T-helper 17 cell (primary cell): ENCODE data around the gene METRNL. TPM values are rescaled to one million over a fixed set of nuclear protein-coding genes. Genes with fewer than 3 reads are reported as not detected.

ENCODE experiments used
- ATAC-seq: fragments of 150-1000 bp; cut with Tn5 transposase; 2 replicates; pipeline ENCODE4 v1.10.0; 2021; ENCODE audit warnings: mild to moderate bottlenecking, moderate library complexity
- DNase-seq, 3 donors: peaks; one replicate each; pipeline versions ENCODE4 v3.0.0 to v3.0.0-alpha.2; 2020 to 2021
- H3K9me3 ChIP-seq: one replicate; pipeline ENCODE4 v1.7.0; 2013; ENCODE audit warnings: low read length, mild to moderate bottlenecking; ENCODE audit not compliant: control insufficient read depth, poor library complexity, severe bottlenecking
- H3K27ac Mint-ChIP-seq: one replicate; pipeline ENCODE4 v1.8.0; 2022; ENCODE audit warnings: mild to moderate bottlenecking, moderate library complexity, mixed read lengths
- H3K27me3 Mint-ChIP-seq: one replicate; pipeline ENCODE4 v1.8.0; 2022; ENCODE audit warnings: mixed read lengths
- H3K36me3 Mint-ChIP-seq: one replicate; pipeline ENCODE4 v1.8.0; 2022; ENCODE audit warnings: low read depth, mixed read lengths
- H3K4me1 Mint-ChIP-seq: one replicate; pipeline ENCODE4 v1.8.0; 2022; ENCODE audit warnings: mild to moderate bottlenecking, mixed read lengths
- H3K4me3 Mint-ChIP-seq: one replicate; pipeline ENCODE4 v1.8.0; 2022; ENCODE audit warnings: mild to moderate bottlenecking, moderate library complexity, mixed read lengths
- total RNA-seq, 4 donors: library from RNA in 2 of 4; stranded (reverse) in 2 of 4; gene quantifications; one replicate each; pipeline ENCODE4 v1.2.3 and lab custom pipeline; 2022 to 2026

The METRNL gene
- total RNA-seq, 2 donors from 2014 or later, result 24.0 to 26.2 TPM

DNA sequence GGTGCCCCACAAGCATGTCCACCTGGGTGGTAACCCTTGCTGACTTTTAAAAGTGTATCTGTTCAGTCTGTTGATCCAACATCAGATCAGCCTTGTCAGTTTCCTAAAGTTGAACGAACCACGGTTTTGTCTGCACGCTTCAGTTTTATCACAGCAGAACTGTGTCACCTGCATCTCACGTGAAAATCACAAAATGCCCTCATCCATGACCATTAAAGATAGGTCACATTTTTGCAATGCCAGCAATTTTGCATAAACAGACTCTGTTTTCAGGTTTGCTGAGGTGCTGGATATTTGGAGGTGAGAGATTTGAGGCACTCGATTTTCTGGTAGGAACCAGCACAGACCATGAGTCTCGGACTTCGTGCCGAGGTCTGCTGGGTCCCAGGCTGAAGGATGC lies 3.0 kb downstream of the METRNL start:
- ATAC-seq, result no peak
- H3K27me3 Mint-ChIP-seq, result no peaks in the 10 kb centered on the region
- no peaks in the 10 kb centered on the region for H3K9me3 ChIP-seq
- peaks cover 20% of the 10 kb centered on the region for H3K4me1 Mint-ChIP-seq
- no peaks in the 10 kb centered on the region for H3K36me3 Mint-ChIP-seq
- peak overlapping the region; percentile 72 for H3K27ac Mint-ChIP-seq
- no peak for DNase-seq
- H3K4me3 Mint-ChIP-seq, result peak overlapping the region; percentile 79

DNA sequence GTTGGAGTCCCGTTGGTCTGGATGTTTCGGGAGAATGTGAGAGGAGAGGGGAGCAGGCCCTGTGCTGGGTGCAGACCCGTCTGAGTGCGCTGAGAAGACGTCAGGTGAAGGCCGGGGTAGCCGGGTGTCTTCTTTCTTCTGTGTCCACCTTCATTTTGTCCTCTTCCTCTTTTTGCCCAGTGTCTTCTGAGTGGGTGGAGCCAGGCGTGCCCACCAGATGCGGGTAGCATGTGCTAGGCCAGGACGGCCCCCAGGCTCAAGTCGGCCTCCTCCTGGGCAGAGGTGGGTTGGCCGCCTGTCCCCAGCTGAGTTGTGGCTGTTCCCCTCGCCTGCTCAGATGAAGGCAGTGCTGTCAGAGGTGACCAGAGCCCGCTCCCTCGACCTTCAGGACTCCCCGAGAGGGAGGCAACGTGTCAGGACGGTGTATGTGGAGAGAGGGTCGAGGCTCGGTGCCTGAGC lies 3.5 kb downstream of the METRNL start:
- peaks cover 22% of the 10 kb centered on the region for H3K4me1 Mint-ChIP-seq
- H3K27me3 Mint-ChIP-seq, result no peaks in the 10 kb centered on the region
- no peaks in the 10 kb centered on the region for H3K36me3 Mint-ChIP-seq
- no peak for ATAC-seq
- DNase-seq, result no peak
- H3K9me3 ChIP-seq, result no peaks in the 10 kb centered on the region
- peak overlapping the region; percentile 72 for H3K27ac Mint-ChIP-seq
- H3K4me3 Mint-ChIP-seq, result peak overlapping the region; percentile 79

DNA sequence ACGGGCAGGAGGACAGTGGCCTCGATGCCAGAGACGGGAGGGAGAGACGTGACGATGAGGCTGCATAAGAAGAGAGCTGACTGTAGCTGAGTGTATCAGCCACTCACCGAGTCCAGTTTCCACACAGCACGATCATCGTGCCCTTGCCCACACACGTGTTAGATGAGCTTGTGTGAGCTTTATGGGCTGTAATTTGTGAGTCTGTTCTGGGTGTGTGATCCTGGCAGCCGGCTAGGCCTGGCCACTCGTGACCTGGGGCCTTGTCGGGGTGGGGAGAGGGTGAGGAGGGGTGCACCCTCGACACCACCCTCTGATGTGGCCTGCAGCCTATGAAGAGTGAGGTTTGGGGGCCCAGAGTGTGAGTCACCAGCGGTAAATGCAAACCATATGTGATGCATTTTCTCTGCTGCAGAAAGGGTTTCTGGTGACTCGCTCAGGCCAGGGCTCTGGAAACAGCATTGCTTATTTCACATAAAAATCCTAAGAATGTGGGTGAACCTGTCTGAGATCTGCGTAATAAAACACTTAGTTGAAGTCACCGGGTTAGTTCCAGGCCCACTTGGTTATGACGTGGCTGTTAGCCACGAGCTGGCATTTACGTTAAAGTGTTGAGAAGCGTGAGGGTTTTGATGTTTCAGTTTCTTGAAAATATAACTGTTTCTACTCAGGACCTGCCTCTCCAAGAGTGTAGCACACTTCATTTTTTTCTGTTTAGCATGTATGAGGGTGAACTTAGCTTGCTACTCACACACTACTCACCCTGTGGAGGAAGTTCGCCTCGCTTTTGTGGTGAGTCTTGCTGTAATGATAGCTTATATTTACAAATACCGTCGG lies 4.2 kb downstream of the METRNL start:
- Mint-ChIP-seq H3K27ac (peak overlapping the region; percentile 54), H3K4me1 (peaks cover 22% of the 10 kb centered on the region), H3K36me3 (no peaks in the 10 kb centered on the region), H3K27me3 (no peaks in the 10 kb centered on the region), H3K4me3 (peak overlapping the region; percentile 53)
- peak; percentile 53 for ATAC-seq
- DNase-seq, result peak in 1 of 3 donors; percentile 20
- H3K9me3 ChIP-seq, result no peaks in the 10 kb centered on the region

DNA sequence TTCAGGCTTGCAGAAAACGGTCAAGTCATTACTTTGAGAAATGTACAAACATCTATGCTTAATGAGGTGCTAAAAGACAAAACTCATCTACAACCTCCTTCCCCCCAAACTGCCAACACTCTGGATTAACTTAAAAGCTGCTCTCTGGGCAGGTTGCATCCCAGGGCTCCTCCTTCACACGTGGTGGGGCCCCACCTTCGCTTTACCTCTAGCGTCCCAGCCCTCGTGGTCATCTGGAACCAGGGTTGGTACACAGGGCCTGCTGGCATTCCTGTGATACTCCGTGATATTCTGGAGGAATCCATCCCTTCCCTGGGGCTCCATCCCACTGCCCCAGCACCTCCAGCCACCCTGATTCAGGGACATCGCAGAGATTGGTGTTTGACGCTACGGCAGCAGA lies 4.8 kb downstream of the METRNL start:
- no peak for DNase-seq
- ATAC-seq, result no peak
- H3K9me3 ChIP-seq, result no peaks in the 10 kb centered on the region
- Mint-ChIP-seq H3K4me1 (peaks cover 24% of the 10 kb centered on the region), H3K4me3 (no peak overlapping the region), H3K36me3 (no peaks in the 10 kb centered on the region), H3K27me3 (no peaks in the 10 kb centered on the region), H3K27ac (peak overlapping the region; percentile 54)

DNA sequence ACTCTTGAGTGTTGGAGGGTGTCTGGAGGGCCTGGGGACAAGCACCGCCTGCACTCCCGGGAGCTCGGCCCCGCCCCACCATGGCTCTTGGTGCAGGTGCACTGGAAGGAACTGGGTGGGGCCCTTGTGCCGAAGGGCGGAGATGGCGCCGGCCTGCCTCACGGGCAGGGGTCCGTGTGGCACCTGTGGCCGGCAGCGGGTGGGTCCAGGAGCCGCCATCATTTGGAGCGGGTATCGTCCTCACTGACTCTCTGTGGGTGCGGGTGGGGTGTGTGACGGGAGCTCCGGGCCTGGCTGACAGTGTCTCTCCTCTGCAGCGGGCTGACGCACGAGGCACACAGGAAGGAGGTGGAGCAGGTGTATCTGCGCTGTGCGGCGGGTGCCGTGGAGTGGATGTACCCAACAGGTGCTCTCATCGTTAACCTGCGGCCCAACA lies 5.2 kb downstream of the METRNL start:
- Mint-ChIP-seq H3K27me3 (no peaks in the 10 kb centered on the region), H3K4me3 (no peak overlapping the region), H3K36me3 (no peaks in the 10 kb centered on the region), H3K4me1 (peaks cover 25% of the 10 kb centered on the region), H3K27ac (no peak overlapping the region)
- DNase-seq (no peak), ATAC-seq (no peak)
- H3K9me3 ChIP-seq, result no peaks in the 10 kb centered on the region

DNA sequence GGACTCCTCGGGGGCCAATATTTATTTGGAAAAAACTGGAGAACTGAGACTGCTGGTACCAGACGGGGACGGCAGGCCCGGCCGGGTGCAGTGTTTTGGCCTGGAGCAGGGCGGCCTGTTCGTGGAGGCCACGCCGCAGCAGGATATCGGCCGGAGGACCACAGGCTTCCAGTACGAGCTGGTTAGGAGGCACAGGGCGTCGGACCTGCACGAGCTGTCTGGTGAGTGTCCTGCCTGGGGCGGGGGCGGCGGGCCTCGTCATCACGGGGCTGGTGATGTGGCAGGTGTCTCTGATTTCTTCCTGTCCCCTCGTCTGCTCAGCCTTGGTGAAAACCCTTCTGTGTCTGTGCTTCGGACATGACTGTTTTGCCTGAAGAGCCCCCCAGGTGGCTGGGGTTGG lies 5.7 kb downstream of the METRNL start:
- no peak for ATAC-seq
- Mint-ChIP-seq H3K4me1 (peaks cover 26% of the 10 kb centered on the region), H3K27me3 (no peaks in the 10 kb centered on the region), H3K27ac (no peak overlapping the region), H3K4me3 (no peak overlapping the region), H3K36me3 (no peaks in the 10 kb centered on the region)
- H3K9me3 ChIP-seq, result no peaks in the 10 kb centered on the region
- no peak for DNase-seq

DNA sequence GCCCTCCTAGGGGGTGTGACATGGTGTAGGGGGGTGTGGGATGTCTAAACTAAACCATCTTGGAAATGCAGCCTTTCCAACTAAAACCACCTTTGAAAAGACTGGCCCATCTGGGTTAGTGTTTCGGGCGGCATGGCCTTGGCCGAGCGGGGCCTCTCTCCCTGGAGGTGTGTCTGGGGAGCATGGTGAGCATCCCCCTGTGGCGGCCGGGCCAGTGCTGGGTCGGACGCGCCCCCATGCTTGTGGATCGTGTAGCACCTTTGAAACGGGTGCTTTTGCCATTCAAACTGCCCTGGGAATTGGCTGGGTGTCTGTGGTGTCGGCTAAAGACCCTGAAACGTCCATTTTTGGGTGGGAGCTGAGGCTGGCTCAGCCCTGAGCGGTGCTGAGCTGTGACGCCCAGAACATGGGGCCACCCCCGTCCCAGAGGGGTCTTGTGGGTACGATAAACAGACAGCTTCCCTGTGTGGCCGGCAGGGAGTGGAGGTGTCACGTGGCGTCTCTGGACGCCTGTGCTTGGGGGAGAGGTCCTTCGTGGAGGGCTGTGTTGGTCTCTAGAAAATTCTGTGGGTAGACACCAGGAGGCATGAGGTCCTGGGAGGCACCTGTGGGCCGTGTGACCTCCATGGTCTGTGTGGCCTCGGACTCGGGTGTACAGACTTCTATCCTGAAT lies 6.3 kb downstream of the METRNL start:
- Mint-ChIP-seq H3K4me3 (no peak overlapping the region), H3K4me1 (peaks cover 26% of the 10 kb centered on the region)

DNA sequence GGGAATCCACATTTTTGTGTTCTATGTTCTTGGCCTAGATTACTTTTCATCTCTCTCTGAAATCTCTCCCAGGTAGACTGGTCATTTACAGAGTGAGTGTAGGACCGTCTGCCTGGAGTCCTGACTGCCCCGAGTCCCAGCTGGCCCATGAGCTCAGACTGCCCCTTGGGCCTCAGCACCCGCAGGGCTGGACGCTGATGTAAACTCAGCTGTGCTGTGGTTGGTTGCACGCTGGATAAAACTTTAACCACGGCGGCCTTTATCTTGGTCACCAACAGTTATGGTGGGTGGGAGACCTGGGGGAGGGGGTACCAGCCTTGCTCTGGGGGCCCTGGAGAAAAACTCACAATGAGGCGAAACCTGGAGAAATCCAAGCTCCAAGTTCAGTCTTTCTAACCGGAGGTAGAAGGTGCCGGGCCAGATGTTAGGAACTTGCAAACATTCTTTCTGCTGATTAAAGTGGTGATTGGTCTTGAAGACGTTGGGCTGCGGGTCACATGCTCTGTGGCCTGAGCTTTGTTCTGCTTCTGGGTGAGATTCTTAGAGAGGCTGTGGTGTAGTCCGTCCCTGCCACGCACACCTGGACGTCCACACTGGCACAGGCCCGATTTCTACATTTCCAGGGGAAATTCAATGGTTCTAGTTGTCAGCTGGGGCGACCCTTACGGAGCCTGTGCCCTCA lies 6.9 kb downstream of the METRNL start:
- Mint-ChIP-seq H3K4me1 (peaks cover 28% of the 10 kb centered on the region), H3K27ac (no peak overlapping the region), H3K27me3 (no peaks in the 10 kb centered on the region), H3K4me3 (no peak overlapping the region), H3K36me3 (no peaks in the 10 kb centered on the region)
- DNase-seq, result no peak
- no peaks in the 10 kb centered on the region for H3K9me3 ChIP-seq
- ATAC-seq, result no peak

More for the DNA sequence above, 6.3 kb downstream of the METRNL start:
- no peak for ATAC-seq
- no peak for DNase-seq
- Mint-ChIP-seq H3K36me3 (no peaks in the 10 kb centered on the region), H3K27me3 (no peaks in the 10 kb centered on the region), H3K27ac (no peak overlapping the region)
- no peaks in the 10 kb centered on the region for H3K9me3 ChIP-seq

DNA sequence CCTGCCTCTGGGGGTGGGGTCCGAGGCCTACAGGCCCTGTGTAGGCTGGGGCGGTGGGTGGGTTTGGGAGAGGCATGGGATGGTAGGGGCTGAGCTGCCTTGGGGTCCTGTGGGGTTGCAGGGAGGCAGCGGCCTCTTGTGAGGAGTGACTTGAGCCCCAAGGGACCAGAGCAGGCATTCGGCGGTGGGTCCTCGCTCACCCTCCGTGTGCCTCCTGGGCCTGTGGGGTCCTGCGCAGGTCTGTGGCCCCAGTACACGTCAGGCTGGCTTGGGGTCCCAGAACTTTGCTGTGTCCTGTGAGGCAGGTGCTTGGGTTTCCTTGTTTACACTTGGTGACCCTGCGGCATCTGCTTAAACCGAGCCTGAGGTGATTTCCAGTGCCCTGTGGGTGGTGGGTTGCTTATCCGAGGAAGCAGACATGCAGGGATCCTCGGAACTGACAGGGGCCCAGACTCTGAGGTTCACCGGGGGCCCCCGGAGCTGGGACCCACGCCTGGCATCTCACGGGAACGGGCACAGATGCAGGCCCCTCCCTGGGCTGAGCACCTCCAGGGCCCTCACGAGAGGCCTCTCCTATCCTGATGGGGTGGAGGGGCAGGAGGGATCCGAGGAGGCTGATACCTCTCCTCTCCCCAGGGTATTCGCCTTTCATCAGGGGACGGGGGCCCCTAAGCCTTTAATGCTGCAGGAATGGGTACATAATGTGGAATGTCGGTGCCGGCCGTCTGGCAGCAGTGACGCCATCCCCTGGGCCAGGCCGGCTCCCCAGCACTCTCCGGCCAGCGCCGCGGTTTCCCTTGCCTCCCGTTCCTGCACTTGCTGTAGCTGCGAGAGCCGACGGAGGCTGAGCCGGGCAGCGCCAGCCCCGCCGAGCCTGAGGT lies 7.7 kb downstream of the METRNL start:
- no peak overlapping the region for H3K4me3 Mint-ChIP-seq
- H3K27me3 Mint-ChIP-seq, result no peaks in the 10 kb centered on the region
- no peaks in the 10 kb centered on the region for H3K36me3 Mint-ChIP-seq
- no peak for ATAC-seq
- H3K4me1 Mint-ChIP-seq, result peaks cover 28% of the 10 kb centered on the region
- H3K27ac Mint-ChIP-seq, result no peak overlapping the region
- DNase-seq, result no peak
- no peaks in the 10 kb centered on the region for H3K9me3 ChIP-seq

DNA sequence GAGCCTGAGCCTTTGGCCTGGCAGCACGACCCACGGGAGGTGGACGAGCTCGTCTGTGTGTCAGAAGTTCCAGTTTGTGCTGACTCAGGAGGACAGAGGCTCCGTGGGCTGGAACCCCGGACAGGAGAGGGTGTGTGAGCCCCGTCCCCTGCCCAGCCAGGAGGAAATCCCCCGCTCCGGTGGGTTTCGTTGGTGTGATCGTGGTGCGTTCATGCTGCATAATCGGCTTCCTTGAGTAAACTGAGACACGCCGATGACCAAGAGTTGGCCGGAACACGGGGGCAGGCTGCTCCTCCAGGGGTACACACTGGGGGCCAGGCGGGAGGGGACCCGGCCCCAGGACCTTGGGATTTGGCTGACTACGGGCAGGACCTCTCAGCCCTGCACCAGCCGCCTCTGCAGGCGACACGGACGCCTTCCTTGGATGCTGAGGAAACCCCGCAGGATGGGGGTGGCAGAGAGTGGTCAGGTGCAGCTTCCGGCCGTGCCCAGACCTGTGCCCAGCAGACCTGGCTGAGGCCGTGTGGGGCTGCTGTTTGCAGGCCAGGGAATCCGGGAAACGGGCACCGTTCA lies 8.5 kb downstream of the METRNL start:
- no peaks in the 10 kb centered on the region for H3K9me3 ChIP-seq
- ATAC-seq (no peak), DNase-seq (no peak)
- Mint-ChIP-seq H3K36me3 (no peaks in the 10 kb centered on the region), H3K4me1 (peaks cover 24% of the 10 kb centered on the region), H3K27me3 (no peaks in the 10 kb centered on the region), H3K27ac (no peak overlapping the region), H3K4me3 (no peak overlapping the region)

DNA sequence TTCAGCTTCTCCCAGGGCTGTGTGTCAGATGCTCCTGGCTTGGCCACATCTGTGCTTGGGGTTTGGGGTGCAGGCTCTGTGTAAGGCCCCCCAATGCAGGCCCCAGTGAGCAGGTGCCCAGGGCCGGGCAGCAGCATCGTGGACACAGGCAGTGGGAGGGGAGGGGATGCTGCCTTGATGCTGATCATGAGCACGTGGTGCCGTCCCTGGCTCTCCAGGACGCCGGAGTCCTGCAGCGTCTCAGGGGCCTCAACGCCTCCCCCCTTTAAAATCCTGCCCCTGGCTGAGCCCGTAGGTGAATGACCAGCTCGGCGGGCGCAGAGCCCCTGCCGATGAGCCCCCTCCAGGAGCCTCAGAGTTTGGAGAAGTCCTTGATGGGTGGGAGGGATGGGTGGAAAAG lies 9.0 kb downstream of the METRNL start:
- no peak overlapping the region for H3K4me3 Mint-ChIP-seq
- H3K36me3 Mint-ChIP-seq, result no peaks in the 10 kb centered on the region
- H3K9me3 ChIP-seq, result no peaks in the 10 kb centered on the region
- no peak overlapping the region for H3K27ac Mint-ChIP-seq
- ATAC-seq, result no peak
- DNase-seq, result no peak
- H3K27me3 Mint-ChIP-seq, result no peaks in the 10 kb centered on the region
- peaks cover 19% of the 10 kb centered on the region for H3K4me1 Mint-ChIP-seq

DNA sequence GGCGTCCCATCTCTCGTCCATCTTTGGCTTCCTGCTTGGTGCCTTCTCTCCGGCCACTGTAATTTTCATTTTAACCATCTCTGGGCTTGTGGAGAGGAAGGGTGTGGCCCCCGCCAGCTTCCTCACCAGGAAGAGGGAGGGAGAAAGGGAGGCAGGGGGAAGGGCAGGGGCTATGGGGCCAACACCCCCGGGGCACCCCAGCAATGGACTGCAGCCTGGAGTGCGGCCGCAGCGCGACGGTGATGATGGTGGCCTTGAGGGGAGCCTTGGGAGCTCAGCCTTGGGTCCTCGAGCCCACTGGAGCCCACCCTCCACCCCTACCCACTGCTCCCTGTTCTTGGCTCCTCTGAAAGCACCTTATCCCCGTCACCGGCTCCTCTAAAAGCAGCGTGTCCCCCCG lies 9.5 kb downstream of the METRNL start:
- no peaks in the 10 kb centered on the region for H3K36me3 Mint-ChIP-seq
- DNase-seq (no peak), ATAC-seq (no peak)
- H3K27me3 Mint-ChIP-seq, result no peaks in the 10 kb centered on the region
- no peak overlapping the region for H3K27ac Mint-ChIP-seq
- peaks cover 14% of the 10 kb centered on the region for H3K4me1 Mint-ChIP-seq
- peak overlapping the region; percentile 43 for H3K4me3 Mint-ChIP-seq
- no peaks in the 10 kb centered on the region for H3K9me3 ChIP-seq
